Upper lobe of left lung (tissue), 6 donors: ENCODE data around the gene METRN. TPM values are rescaled to one million over a fixed set of nuclear protein-coding genes. Genes with fewer than 3 reads are reported as not detected.

Experiments
- ATAC-seq, 2 donors: fragments of 200-7000 bp; cut with Tn5 transposase; one replicate each; pipeline ENCODE4 v1.9.1; 2022; ENCODE audit warnings: mild to moderate bottlenecking in 2 of 2, moderate library complexity in 2 of 2; ENCODE audit not compliant: low FRiP score in 2 of 2
- DNase-seq, 2 donors: peaks; one replicate each; pipeline ENCODE4 v3.0.0-alpha.2; 2019 to 2020
- H3K27ac ChIP-seq, 4 donors: fragments of 200-600 bp; sonication (generic); one replicate each; pipeline ENCODE4 v1.5.1; 2016 to 2019
- H3K27me3 ChIP-seq, 4 donors: fragments of 200-600 bp; sonication (generic); one replicate each; pipeline ENCODE4 v1.5.1; 2017 to 2019
- H3K36me3 ChIP-seq, 4 donors: fragments of 200-600 bp; sonication (generic); one replicate each; pipeline ENCODE4 v1.5.1; 2016 to 2019
- H3K4me1 ChIP-seq, 4 donors: fragments of 200-600 bp; sonication (generic); one replicate each; pipeline ENCODE4 v1.5.1; 2018 to 2019
- H3K4me3 ChIP-seq, 4 donors: fragments of 200-600 bp; sonication (generic); one replicate each; pipeline ENCODE4 v1.5.1; 2017 to 2019; ENCODE audit warnings: mild to moderate bottlenecking in 2 of 4, moderate library complexity in 1 of 4
- H3K9me3 ChIP-seq, 4 donors: fragments of 200-600 bp; sonication (generic); one replicate each; pipeline ENCODE4 v1.5.1; 2018 to 2019
- EP300 ChIP-seq, 4 donors: sonication (generic); formaldehyde crosslinking; IDR thresholded peaks; one replicate each; pipeline ENCODE4 v1.5.1; 2017; ENCODE audit warnings: antibody characterized with exemption in 4 of 4, control low read depth in 2 of 4
- POLR2A ChIP-seq, 4 donors: fragments of 450-650 bp; IDR thresholded peaks; one replicate each; pipeline ENCODE4 v1.5.1; 2016 to 2017; ENCODE audit warnings: antibody characterized with exemption in 4 of 4, mild to moderate bottlenecking in 2 of 4
- POLR2AphosphoS5 ChIP-seq, 2 donors: sonication (generic); formaldehyde crosslinking; IDR thresholded peaks; one replicate each; pipeline ENCODE4 v1.5.1; 2017; ENCODE audit warnings: antibody characterized with exemption in 2 of 2
- WGBS, 2 donors: methylation state at CpG; one replicate each; pipeline ENCODE4 v1.1.5; 2017 to 2018; 5-methylcytosine and 5-hydroxymethylcytosine counted together
- total RNA-seq, 6 donors: library from RNA; depleted of rRNA in 4 of 6; stranded (reverse); fragments of >200 nt in 4 of 6; gene quantifications; one replicate each; pipeline versions ENCODE4 v1.1.0 to v1.2.1, GENCODE V29; 2016 to 2021
- TF ChIP-seq, protein P1 (sequence below), 6 experiments: fragments of 450-650 bp in 4 of 6; fragments of 200-600 bp in 2 of 6; sonication (generic) in 2 of 6; IDR thresholded peaks; one replicate each; pipeline ENCODE4 v1.5.1; 2016 to 2019; ENCODE audit warnings: antibody characterized with exemption in 6 of 6
- donor health status: DM: no; HTN: no; CAD: no; lungs with moderate emphysema.
- donor health status: DM: no; HTN: yes; CAD: no; lungs with severe emphysema.

METRN gene
- total RNA-seq, 6 donors from 2014 or later: 22.0 to 56.0 (median 40.8) TPM

DNA sequence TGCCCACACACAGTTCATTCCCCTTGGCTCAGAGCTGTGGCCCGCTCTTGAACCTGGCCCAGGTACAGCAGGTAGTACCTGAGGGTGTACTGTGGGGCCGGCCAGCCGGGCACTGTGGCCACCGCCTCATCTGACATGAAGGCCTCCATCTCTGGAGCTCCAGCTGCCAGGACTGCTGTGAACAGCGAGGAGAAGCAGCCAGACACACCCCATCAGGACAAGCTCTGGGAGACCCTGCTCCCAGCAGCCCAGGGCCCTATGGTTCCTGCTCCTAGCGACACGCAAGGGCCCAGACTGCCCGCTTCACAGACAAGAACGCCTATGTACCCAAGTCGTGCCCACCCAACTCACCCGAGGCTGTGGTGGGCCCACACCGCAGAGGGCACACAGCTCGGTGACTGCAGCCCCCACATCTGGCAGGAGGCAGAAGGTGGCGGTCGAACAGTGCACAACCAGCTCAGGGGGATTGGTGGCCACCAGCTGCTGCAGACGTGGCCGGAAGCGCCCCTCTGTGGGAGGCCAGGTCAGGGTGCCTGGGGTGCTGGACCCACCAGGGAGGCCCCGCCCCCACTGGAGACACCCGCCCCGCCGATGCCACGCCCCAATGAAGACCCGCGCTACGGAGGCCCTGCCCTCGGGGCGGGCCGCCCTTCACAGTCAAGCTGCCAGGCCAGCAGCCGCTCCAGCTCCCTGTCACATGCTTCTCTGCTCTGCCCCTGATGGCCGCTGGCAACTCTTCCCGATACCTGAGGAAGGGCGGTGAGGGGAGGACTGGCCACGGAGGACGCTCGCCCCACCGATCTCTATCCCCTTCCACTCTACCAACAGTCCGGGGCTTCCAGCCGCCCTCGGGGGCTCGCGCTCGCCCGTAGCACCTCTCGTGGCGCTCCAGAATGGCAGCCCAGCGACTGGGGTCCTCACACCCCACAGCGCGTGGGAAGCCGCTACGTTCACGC, 35.8 kb upstream of the METRN start:
- Histone ChIP-seq H3K27ac (peak overlapping the region; percentile 61 to 94 (median 87)), H3K27me3 (no peaks in the 10 kb centered on the region), H3K36me3 (peaks cover 8 to 23% (median 18%) of the 10 kb centered on the region in 4 donors), H3K4me3 (peak overlapping the region; percentile 27 to 97 (median 91)), H3K9me3 (no peaks in the 10 kb centered on the region), H3K4me1 (peaks cover 43 to 79% (median 51%) of the 10 kb centered on the region in 4 donors)
- DNase-seq: peak; percentile 74 to 91
- peak in 1 of 2 donors; percentile 41 for TF ChIP-seq POLR2AphosphoS5 (IDR thresholded peaks at IDR 0.05)
- TF ChIP-seq POLR2A (IDR thresholded peaks at IDR 0.05): no peak
- 0 to 50% methylated on average over 12 to 29 of the region's 52 CpGs for WGBS, 2 donors
- ATAC-seq: peak; percentile 20 to 39

DNA sequence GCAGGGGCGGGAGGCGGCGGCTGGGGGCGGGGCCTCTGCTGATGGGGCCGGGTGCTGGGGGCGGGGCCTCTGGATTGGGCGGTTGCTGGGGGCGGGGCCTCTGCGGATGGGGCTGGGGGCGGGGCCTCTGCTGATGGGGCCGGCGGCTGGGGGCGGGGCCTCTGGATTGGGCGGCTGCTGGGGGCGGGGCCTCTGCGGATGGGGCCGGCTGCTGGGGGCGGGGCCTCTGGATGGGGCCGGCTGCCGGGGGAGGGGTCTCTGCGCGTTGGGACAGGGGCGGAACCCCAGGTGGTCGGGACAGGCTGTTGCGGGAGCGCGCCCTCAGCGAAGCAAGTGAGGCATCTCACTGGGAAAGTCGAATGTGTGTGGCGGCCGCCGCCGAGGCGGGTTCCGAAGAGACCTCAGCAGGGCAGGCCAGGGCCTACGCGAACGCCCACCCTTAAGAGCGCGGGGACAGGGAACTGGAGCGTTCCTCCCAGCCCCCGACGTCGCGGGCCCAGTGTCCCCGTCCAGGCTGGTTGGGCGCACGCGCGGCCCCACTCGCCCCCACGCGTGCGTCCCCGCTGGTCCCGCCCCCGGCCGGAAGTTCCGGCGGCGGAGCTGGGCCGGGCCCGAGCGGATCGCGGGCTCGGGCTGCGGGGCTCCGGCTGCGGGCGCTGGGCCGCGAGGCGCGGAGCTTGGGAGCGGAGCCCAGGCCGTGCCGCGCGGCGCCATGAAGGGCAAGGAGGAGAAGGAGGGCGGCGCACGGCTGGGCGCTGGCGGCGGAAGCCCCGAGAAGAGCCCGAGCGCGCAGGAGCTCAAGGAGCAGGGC, 34.9 kb upstream of the METRN start, which contains the start of gene STUB1:
Gene STUB1, plus strand, starts transcription at position 597 of the 811 bp plus-strand sequence. Its CDS starts 116 bp downstream, at position 713.
- Histone ChIP-seq H3K4me3 (peak within 1 kb of the TSS; percentile 65 to 97 (median 91)), H3K4me1 (peaks cover 45 to 77% (median 53%) of the 10 kb centered on the region in 4 donors), H3K27ac (peak within 1 kb of the TSS; percentile 83 to 94 (median 91)), H3K27me3 (no peaks in the 10 kb centered on the region), H3K36me3 (peaks cover 8 to 21% (median 18%) of the 10 kb centered on the region in 4 donors), H3K9me3 (no peaks in the 10 kb centered on the region)
- TF ChIP-seq EP300 (IDR thresholded peaks at IDR 0.05): no peak
- peak in 1 of 2 donors; percentile 66 for TF ChIP-seq POLR2AphosphoS5 (IDR thresholded peaks at IDR 0.05)
- peak in 2 of 4 donors; percentile 38 to 90 for TF ChIP-seq POLR2A (IDR thresholded peaks at IDR 0.05)
- TF ChIP-seq, protein P1, sequence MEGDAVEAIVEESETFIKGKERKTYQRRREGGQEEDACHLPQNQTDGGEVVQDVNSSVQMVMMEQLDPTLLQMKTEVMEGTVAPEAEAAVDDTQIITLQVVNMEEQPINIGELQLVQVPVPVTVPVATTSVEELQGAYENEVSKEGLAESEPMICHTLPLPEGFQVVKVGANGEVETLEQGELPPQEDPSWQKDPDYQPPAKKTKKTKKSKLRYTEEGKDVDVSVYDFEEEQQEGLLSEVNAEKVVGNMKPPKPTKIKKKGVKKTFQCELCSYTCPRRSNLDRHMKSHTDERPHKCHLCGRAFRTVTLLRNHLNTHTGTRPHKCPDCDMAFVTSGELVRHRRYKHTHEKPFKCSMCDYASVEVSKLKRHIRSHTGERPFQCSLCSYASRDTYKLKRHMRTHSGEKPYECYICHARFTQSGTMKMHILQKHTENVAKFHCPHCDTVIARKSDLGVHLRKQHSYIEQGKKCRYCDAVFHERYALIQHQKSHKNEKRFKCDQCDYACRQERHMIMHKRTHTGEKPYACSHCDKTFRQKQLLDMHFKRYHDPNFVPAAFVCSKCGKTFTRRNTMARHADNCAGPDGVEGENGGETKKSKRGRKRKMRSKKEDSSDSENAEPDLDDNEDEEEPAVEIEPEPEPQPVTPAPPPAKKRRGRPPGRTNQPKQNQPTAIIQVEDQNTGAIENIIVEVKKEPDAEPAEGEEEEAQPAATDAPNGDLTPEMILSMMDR (IDR thresholded peaks at IDR 0.05): peak in 3 of 6 experiments; percentile 4 to 28 (median 20)
- ATAC-seq (peak; percentile 88 to 89), DNase-seq (peak; percentile 90 to 97)
- 0 to 1% methylated on average over 3 to 31 of the region's 91 CpGs for WGBS, 2 donors

DNA sequence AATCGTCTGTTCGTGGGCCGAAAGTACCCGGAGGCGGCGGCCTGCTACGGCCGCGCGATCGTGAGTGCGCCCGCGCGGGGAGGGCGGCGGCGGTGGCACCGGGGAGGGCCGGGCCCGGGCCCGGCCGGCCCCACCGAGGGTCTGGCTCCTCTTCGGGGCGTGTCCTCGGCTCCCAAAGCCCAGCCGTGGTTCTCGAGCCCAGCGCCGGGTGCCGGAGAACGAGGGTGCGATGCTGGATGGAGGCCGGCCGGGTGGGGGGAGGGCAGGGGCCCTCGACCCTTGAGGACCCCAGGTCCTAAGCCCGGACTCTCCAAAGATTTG, 34.3 kb upstream of the METRN start:
- Histone ChIP-seq H3K9me3 (no peaks in the 10 kb centered on the region), H3K4me1 (peaks cover 44 to 77% (median 53%) of the 10 kb centered on the region in 4 donors), H3K27me3 (no peaks in the 10 kb centered on the region), H3K4me3 (peak overlapping the region; percentile 65 to 97 (median 91)), H3K27ac (peak overlapping the region; percentile 83 to 94 (median 91)), H3K36me3 (peaks cover 8 to 21% (median 18%) of the 10 kb centered on the region in 4 donors)
- 0% methylated on average over 28 of the region's 38 CpGs; no CpG with 5 or more reads in 1 of the 2 donors for WGBS, 2 donors
- TF ChIP-seq POLR2AphosphoS5 (IDR thresholded peaks at IDR 0.05) (no peak), POLR2A (IDR thresholded peaks at IDR 0.05) (no peak), EP300 (IDR thresholded peaks at IDR 0.05) (no peak)
- TF ChIP-seq, protein P1 (IDR thresholded peaks at IDR 0.05): no peak
- no peak for DNase-seq
- no peak for ATAC-seq

DNA sequence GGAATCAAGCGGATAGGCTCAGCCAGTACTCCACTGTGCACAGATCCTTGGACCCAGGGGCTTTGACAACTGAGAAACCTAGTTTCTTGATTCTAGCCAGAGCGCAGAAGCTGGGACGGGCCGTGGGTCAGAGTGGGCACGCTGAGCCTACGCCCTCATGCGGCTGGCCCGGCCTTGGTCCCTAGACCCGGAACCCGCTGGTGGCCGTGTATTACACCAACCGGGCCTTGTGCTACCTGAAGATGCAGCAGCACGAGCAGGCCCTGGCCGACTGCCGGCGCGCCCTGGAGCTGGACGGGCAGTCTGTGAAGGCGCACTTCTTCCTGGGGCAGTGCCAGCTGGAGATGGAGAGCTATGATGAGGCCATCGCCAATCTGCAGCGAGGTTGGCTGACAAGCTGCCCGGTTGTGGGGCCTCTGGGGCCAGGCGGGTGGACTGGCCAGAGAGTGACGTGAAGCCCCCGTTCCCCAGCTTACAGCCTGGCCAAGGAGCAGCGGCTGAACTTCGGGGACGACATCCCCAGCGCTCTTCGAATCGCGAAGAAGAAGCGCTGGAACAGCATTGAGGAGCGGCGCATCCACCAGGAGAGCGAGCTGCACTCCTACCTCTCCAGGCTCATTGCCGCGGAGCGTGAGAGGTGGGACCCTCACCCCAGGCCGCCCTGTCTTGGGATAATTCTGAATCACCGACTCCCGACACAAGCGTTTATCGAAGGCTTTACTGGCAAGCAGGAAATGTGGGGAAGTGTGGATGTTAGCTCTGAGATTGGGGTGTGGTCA, 33.8 kb upstream of the METRN start:
- 54 to 68% methylated on average over 27 to 42 of the region's 44 CpGs for WGBS, 2 donors
- peak overlapping the region; percentile 65 to 97 (median 91) for H3K4me3 ChIP-seq
- TF ChIP-seq POLR2AphosphoS5 (IDR thresholded peaks at IDR 0.05): no peak
- peaks cover 43 to 77% (median 51%) of the 10 kb centered on the region in 4 donors for H3K4me1 ChIP-seq
- no peaks in the 10 kb centered on the region for H3K27me3 ChIP-seq
- H3K9me3 ChIP-seq: no peaks in the 10 kb centered on the region
- ATAC-seq: no peak
- peak; percentile 55 to 88 for DNase-seq
- H3K36me3 ChIP-seq: peaks cover 8 to 24% (median 18%) of the 10 kb centered on the region in 4 donors
- peak overlapping the region; percentile 83 to 94 (median 91) for H3K27ac ChIP-seq

DNA sequence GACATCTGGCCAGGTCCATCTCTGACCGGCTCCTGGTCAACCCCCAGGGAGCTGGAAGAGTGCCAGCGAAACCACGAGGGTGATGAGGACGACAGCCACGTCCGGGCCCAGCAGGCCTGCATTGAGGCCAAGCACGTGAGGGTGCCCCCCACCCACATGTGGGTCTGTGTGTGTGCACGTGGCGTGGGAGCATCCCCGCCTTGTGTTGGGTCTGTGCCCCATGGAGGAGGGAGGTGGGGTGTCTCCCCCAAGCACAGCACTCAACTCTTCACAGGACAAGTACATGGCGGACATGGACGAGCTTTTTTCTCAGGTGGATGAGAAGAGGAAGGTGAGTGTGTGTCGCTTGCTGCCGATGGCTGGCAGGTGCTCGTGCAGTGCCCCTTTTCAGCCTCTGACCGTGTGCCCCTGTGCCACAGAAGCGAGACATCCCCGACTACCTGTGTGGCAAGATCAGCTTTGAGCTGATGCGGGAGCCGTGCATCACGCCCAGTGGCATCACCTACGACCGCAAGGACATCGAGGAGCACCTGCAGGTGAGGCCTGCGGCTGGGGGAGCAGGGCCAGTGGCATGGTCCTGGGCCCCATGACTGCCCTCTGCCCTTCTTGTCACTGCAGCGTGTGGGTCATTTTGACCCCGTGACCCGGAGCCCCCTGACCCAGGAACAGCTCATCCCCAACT, 33.0 kb upstream of the METRN start:
- H3K36me3 ChIP-seq: peaks cover 8 to 32% (median 21%) of the 10 kb centered on the region in 4 donors
- no peaks in the 10 kb centered on the region for H3K9me3 ChIP-seq
- TF ChIP-seq POLR2AphosphoS5 (IDR thresholded peaks at IDR 0.05): no peak
- TF ChIP-seq, protein P1 (IDR thresholded peaks at IDR 0.05): no peak
- no peak for TF ChIP-seq POLR2A (IDR thresholded peaks at IDR 0.05)
- no peak for TF ChIP-seq EP300 (IDR thresholded peaks at IDR 0.05)
- WGBS, 2 donors: 74 to 78% methylated on average over 20 to 28 of the region's 28 CpGs
- no peak overlapping the region for H3K27ac ChIP-seq
- peak overlapping the region in 1 of 4 donors; percentile 91 for H3K4me3 ChIP-seq
- peaks cover 43 to 73% (median 51%) of the 10 kb centered on the region in 4 donors for H3K4me1 ChIP-seq
- peak in 1 of 2 donors; percentile 71 for DNase-seq
- no peaks in the 10 kb centered on the region for H3K27me3 ChIP-seq
- no peak for ATAC-seq
